ENCODE results near the gene ANKS1B. TPM values are rescaled to one million over a fixed set of nuclear protein-coding genes. Genes with fewer than 3 reads are reported as not detected.

ANKS1B gene
- total and polyA plus RNA-seq, 9 donors, result 1.4 to 5.6 (median 2.7) TPM

DNA sequence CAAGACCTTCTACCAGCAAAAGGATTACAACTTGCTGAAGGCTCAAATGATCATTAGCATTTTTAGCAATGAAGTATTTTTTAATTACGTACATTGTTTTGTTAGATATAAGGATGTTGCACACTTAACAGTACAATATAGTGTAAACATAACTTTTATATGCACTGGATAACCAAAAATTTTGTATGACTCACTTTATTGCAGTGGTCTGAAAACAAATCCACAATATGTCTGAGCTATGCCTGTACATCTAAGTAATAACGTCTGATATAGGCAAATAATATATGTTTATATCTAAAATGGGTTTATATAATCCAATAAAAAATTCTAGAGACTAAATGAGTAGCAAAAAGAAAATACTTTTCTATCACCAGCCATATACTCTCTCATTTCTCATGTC lies 10.6 kb downstream of the ANKS1B start:
- no CpG with 5 or more reads among the region's 2 CpGs for WGBS (ENCODE audit: insufficient coverage)
- peaks cover 3% of the 10 kb centered on the region for H3K9me3 ChIP-seq (replicated peaks; ENCODE audit: control insufficient read depth, low read depth, low read length)

DNA sequence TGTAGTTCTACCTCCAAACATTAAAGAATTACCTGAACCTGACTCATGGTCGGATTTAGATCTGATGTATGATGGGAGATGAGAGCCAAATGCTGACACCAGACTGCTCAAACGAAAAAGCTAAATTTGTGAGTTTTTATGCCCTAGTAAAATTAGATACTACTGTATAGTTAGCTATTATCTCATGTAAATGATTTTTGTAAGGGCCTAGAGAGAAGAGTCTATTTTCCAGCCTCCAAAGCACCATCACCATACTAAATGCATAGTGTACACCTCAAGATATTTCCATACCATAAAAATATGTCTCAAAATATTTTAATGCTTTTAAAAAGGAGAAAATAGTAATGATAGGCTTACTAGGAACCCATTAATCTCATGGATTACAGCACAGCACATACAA lies 18.3 kb downstream of the ANKS1B start:
- Histone ChIP-seq H3K27ac (ENCODE audit: low read length) (no peak overlapping the region), H3K36me3 (ENCODE audit: control insufficient read depth, insufficient read depth, low read length) (no peaks in the 10 kb centered on the region), H3K27me3 (ENCODE audit: control insufficient read depth, insufficient read depth, low read length) (no peaks in the 10 kb centered on the region), H3K4me1 (ENCODE audit: control insufficient read depth, insufficient read depth, low read length) (no peaks in the 10 kb centered on the region), H3K9me3 (replicated peaks; ENCODE audit: control insufficient read depth, low read depth, low read length) (no peaks in the 10 kb centered on the region), H3K4me3 (ENCODE audit: low read length) (no peak overlapping the region)
- no peak for DNase-seq
- WGBS (ENCODE audit: insufficient coverage), result no CpG with 5 or more reads among the region's 2 CpGs

More for the DNA sequence above, 10.6 kb downstream of the ANKS1B start:
- DNase-seq, result no peak
- Histone ChIP-seq H3K27ac (ENCODE audit: low read length) (no peak overlapping the region), H3K27me3 (ENCODE audit: control insufficient read depth, insufficient read depth, low read length) (no peaks in the 10 kb centered on the region), H3K36me3 (ENCODE audit: control insufficient read depth, insufficient read depth, low read length) (no peaks in the 10 kb centered on the region), H3K4me1 (ENCODE audit: control insufficient read depth, insufficient read depth, low read length) (no peaks in the 10 kb centered on the region), H3K4me3 (ENCODE audit: low read length) (no peak overlapping the region)

DNA sequence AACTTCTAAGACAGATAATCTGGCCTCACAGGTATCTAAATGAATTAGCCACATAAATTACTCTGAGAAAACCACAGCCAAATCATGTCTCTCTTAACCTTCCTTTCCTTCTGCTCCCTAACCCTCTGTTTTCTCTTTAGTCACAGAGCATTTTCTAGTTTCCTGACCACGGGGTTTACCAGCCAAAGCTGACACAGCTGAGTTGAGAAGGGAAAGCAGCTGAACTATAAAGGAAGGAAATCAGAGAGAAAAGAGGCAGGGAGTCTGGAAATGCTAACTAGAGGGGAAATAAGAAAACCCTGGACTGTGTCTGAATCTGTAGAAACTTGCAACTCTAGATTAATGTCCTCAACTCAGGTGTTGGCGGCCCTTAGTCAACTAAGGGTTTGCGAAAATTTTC lies 24.4 kb downstream of the ANKS1B start:
- Histone ChIP-seq H3K36me3 (ENCODE audit: control insufficient read depth, insufficient read depth, low read length) (no peaks in the 10 kb centered on the region), H3K9me3 (replicated peaks; ENCODE audit: control insufficient read depth, low read depth, low read length) (no peaks in the 10 kb centered on the region), H3K4me1 (ENCODE audit: control insufficient read depth, insufficient read depth, low read length) (no peaks in the 10 kb centered on the region), H3K4me3 (ENCODE audit: low read length) (no peak overlapping the region), H3K27ac (ENCODE audit: low read length) (peak overlapping the region; percentile 63), H3K27me3 (ENCODE audit: control insufficient read depth, insufficient read depth, low read length) (no peaks in the 10 kb centered on the region)
- WGBS (ENCODE audit: insufficient coverage), result 20% methylated on average over 1 of the region's 3 CpGs
- peak; percentile 66 for DNase-seq

DNA sequence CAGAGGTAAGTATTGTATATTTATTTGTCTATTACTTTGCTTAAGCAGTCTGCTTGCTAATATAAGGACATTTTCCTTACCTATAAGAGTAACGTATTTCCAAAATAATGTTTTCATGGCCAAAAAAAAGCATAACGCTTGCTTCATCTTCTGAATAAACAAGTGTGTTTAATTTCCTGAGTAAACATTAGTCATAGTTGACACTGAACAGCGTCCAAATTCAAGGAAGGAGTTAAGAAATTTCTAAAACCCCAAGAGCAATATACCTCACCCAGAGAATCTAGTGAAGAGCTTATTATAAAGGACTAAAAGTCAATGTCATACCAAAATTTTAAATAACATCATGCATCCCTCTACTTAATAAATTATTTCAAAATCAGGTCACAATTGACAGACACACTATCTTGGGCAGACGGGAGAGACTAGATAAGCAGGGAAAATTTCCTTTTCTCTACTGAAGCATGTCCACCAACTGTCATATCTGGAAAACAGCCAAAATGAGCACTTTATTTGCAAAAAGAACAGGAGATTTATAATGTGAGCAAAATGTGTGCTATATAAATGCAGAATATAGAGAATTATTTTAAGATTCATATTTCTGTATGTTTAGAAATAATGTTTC lies 25.1 kb downstream of the ANKS1B start:
- H3K27me3 ChIP-seq (ENCODE audit: control insufficient read depth, insufficient read depth, low read length), result no peaks in the 10 kb centered on the region
- no peaks in the 10 kb centered on the region for H3K9me3 ChIP-seq (replicated peaks; ENCODE audit: control insufficient read depth, low read depth, low read length)
- H3K4me1 ChIP-seq (ENCODE audit: control insufficient read depth, insufficient read depth, low read length), result no peaks in the 10 kb centered on the region
- no peaks in the 10 kb centered on the region for H3K36me3 ChIP-seq (ENCODE audit: control insufficient read depth, insufficient read depth, low read length)
- no peak overlapping the region for H3K4me3 ChIP-seq (ENCODE audit: low read length)
- peak overlapping the region; percentile 63 for H3K27ac ChIP-seq (ENCODE audit: low read length)
- WGBS (ENCODE audit: insufficient coverage), result 40% methylated on average over 1 of the region's 4 CpGs
- DNase-seq, result peak; percentile 43

DNA sequence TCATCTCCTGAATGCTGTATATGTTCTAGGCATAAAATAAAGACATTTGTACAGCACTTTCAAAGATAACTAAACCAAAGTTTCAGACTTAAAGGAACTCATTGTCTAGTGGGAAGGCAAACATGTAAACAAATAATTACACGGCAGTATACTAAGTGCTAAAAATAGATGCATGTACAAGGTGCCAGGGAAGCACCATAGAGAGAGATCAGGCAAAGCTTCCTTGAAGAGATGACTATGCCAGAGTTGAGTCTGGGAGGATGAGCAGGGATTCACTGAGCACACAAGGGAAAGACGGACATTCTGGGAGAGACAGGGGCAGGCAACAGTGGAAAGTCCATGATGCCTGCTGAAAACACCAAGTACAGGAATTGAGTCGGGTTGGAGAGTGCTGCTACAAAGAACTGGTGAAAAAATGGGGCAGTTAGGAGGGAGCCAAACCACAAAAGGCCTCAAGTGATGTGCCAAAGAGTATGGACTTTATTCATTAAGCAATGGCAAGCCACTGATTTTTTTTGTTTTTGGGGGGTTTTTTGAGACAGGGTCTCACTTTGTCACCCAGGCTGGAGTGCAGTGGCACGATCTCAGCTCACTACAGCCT lies 26.8 kb downstream of the ANKS1B start:
- H3K36me3 ChIP-seq (ENCODE audit: control insufficient read depth, insufficient read depth, low read length), result no peaks in the 10 kb centered on the region
- no peak for DNase-seq
- H3K9me3 ChIP-seq (replicated peaks; ENCODE audit: control insufficient read depth, low read depth, low read length), result no peaks in the 10 kb centered on the region
- no peaks in the 10 kb centered on the region for H3K4me1 ChIP-seq (ENCODE audit: control insufficient read depth, insufficient read depth, low read length)
- H3K27me3 ChIP-seq (ENCODE audit: control insufficient read depth, insufficient read depth, low read length), result no peaks in the 10 kb centered on the region
- no peak overlapping the region for H3K4me3 ChIP-seq (ENCODE audit: low read length)
- 60% methylated on average over 3 of the region's 4 CpGs for WGBS (ENCODE audit: insufficient coverage)
- H3K27ac ChIP-seq (ENCODE audit: low read length), result no peak overlapping the region

DNA sequence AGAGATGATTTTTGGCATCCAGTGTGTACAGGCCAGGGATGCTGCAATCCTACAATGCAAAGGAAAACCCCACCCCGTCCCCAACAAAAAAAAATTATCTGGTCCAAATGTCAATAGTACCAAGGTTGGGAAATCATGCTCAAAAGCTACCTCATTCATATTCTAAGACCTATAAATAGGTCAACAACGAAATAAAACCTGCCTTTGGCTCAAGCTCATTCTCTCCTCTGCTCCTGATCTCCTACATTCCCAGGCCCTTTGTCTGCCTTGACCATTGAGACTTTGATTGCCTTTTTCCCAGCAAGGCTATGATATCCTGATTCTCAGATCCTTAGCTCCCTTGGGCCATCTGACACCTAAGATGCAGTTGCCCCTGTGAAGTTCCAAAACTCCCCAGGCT lies 30.0 kb downstream of the ANKS1B start:
- DNase-seq, result no peak
- H3K4me3 ChIP-seq (ENCODE audit: low read length), result no peak overlapping the region
- no peaks in the 10 kb centered on the region for H3K27me3 ChIP-seq (ENCODE audit: control insufficient read depth, insufficient read depth, low read length)
- no peaks in the 10 kb centered on the region for H3K9me3 ChIP-seq (replicated peaks; ENCODE audit: control insufficient read depth, low read depth, low read length)
- no peaks in the 10 kb centered on the region for H3K36me3 ChIP-seq (ENCODE audit: control insufficient read depth, insufficient read depth, low read length)
- no peaks in the 10 kb centered on the region for H3K4me1 ChIP-seq (ENCODE audit: control insufficient read depth, insufficient read depth, low read length)
- WGBS (ENCODE audit: insufficient coverage), result 71% methylated on average over 2 of the region's 2 CpGs
- H3K27ac ChIP-seq (ENCODE audit: low read length), result no peak overlapping the region

DNA sequence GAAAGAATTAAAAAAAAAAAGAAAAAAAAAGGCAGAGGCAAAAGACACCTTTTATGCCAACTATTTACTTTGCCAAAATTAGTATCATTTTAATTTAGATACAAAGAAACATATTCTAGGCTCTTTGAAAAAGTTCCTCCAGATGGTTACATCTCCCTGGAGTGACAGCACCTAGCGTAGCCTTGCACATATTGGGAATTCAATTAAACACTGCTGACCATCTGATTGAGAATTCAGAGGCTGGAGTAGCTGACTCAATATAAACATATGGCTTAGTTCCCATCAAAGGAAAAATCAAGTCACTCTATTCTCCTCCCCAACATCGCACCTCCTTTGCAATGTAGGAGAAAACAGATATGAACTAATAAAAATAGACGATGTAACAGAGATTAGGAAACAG lies 36.4 kb downstream of the ANKS1B start:
- 100% methylated on average over 1 of the region's 3 CpGs for WGBS (ENCODE audit: insufficient coverage)
- H3K27me3 ChIP-seq (ENCODE audit: control insufficient read depth, insufficient read depth, low read length), result no peaks in the 10 kb centered on the region

DNA sequence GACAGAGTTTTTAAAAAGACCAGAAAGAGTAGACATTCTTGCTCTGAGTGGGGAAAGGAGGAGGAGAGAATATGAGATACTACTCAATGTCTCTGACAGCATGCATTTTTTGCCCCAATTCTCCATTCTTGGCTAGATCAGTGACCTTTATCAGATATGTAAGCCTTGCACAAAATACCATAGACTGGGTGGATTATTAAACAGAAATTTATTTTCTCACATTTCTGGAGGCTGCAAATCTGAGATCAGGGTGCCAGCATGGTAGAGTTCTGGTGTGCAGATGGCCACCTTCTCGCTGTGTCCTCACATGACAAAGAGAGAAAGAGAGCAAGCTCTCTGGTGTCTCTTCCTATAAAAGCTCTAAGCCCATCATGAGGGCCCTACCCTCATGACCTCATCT lies 38.6 kb downstream of the ANKS1B start:
- WGBS (ENCODE audit: insufficient coverage), result no CpG with 5 or more reads among the region's 1 CpG
- Histone ChIP-seq H3K4me3 (ENCODE audit: low read length) (no peak overlapping the region), H3K27ac (ENCODE audit: low read length) (no peak overlapping the region), H3K4me1 (ENCODE audit: control insufficient read depth, insufficient read depth, low read length) (no peaks in the 10 kb centered on the region), H3K36me3 (ENCODE audit: control insufficient read depth, insufficient read depth, low read length) (no peaks in the 10 kb centered on the region), H3K9me3 (replicated peaks; ENCODE audit: control insufficient read depth, low read depth, low read length) (no peaks in the 10 kb centered on the region), H3K27me3 (ENCODE audit: control insufficient read depth, insufficient read depth, low read length) (no peaks in the 10 kb centered on the region)
- no peak for DNase-seq

More for the DNA sequence above, 36.4 kb downstream of the ANKS1B start:
- Histone ChIP-seq H3K4me3 (ENCODE audit: low read length) (no peak overlapping the region), H3K9me3 (replicated peaks; ENCODE audit: control insufficient read depth, low read depth, low read length) (no peaks in the 10 kb centered on the region), H3K27ac (ENCODE audit: low read length) (no peak overlapping the region), H3K4me1 (ENCODE audit: control insufficient read depth, insufficient read depth, low read length) (no peaks in the 10 kb centered on the region), H3K36me3 (ENCODE audit: control insufficient read depth, insufficient read depth, low read length) (no peaks in the 10 kb centered on the region)
- DNase-seq, result no peak

DNA sequence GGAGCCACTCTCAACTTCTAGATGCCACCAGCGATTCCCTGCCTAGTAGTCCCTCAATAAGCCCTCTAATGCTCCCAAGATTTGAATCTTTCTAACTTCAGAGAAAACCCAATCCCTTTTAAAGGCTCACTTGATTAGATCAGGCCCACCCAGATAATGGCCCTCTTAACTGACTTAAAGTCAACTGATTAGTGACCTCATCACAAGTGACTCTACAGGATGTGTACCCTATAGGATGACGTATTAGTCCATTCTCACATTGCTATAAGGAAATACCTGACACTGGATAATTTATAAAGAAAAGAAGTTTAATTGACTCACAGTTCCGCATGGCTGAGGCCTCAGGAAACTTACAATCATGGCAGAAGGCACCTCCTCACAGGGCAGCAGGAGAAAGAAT lies 49.1 kb downstream of the ANKS1B start:
- no peak for DNase-seq
- Histone ChIP-seq H3K27ac (ENCODE audit: low read length) (no peak overlapping the region), H3K27me3 (ENCODE audit: control insufficient read depth, insufficient read depth, low read length) (no peaks in the 10 kb centered on the region), H3K36me3 (ENCODE audit: control insufficient read depth, insufficient read depth, low read length) (no peaks in the 10 kb centered on the region), H3K9me3 (replicated peaks; ENCODE audit: control insufficient read depth, low read depth, low read length) (no peaks in the 10 kb centered on the region), H3K4me3 (ENCODE audit: low read length) (no peak overlapping the region), H3K4me1 (ENCODE audit: control insufficient read depth, insufficient read depth, low read length) (no peaks in the 10 kb centered on the region)
- WGBS (ENCODE audit: insufficient coverage), result 75% methylated on average over 1 of the region's 3 CpGs

DNA sequence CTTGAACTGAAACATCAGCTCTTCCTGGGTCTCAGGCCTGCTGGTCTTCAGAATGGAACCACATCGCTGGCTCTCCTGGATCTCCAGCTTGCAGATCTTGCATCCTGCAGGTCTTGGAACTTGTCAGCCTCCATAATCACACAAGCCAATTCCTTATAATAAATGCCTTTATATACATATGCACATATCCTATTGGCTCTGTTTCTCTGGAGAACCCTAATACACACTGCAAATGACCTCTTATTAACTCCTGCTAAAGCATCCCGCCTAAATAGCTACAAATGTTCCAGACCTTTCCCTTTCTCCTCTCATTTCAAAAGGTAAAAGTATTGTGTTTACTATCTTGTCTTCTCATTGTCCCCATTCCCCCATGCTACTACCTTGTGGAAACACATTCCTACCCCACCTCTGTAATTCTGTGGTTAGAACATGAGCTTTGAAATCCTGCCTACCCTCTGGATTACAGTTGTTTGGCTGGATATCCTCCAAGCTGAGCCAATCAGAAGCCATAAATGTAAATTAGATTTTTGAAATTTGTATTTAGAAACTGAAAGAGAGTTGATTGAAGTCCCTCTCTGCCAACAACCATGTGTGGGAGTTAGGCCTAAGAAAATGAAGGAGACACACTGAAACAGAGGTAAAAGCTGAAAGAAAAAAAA lies 58.1 kb downstream of the ANKS1B start:
- DNase-seq, result no peak
- WGBS (ENCODE audit: insufficient coverage), result 100% methylated on average over 1 of the region's 2 CpGs

More for the DNA sequence above, 58.1 kb downstream of the ANKS1B start:
- Histone ChIP-seq H3K4me1 (ENCODE audit: control insufficient read depth, insufficient read depth, low read length) (no peaks in the 10 kb centered on the region), H3K4me3 (ENCODE audit: low read length) (no peak overlapping the region), H3K27me3 (ENCODE audit: control insufficient read depth, insufficient read depth, low read length) (no peaks in the 10 kb centered on the region), H3K36me3 (ENCODE audit: control insufficient read depth, insufficient read depth, low read length) (no peaks in the 10 kb centered on the region), H3K27ac (ENCODE audit: low read length) (no peak overlapping the region), H3K9me3 (replicated peaks; ENCODE audit: control insufficient read depth, low read depth, low read length) (no peaks in the 10 kb centered on the region)

All from muscle of leg (tissue), 11 donors.